Prostate gland (tissue), 2 donors: ENCODE data around the gene GLRA3. TPM values are rescaled to one million over a fixed set of nuclear protein-coding genes. Genes with fewer than 3 reads are reported as not detected.
"Not testable (repeated sequence)": the region's sequence is repeated elsewhere in the genome, so short reads cannot be mapped to it uniquely, and the experiment has no call there.

Experiments used
- DNase-seq: peaks from one replicate; pipeline ENCODE4 v3.0.0-alpha.2; 2019; ENCODE audit warnings: low spot score
- H3K27ac ChIP-seq, 2 donors: fragments of 200-600 bp; sonication (generic); 2 replicates each; pipeline ENCODE4 v1.5.1; 2017 to 2019
- H3K27me3 ChIP-seq: fragments of 200-600 bp; sonication (generic); replicated peaks from 2 replicates; pipeline ENCODE4 v1.5.1; 2019; ENCODE audit not compliant: insufficient read depth
- H3K36me3 ChIP-seq, 2 donors: fragments of 200-600 bp; sonication (generic); 1 replicate in 1 of 2; 2 replicates in 1 of 2; pipeline versions ENCODE4 v1.5.1 to v1.8.1; 2017 to 2019
- H3K4me1 ChIP-seq: fragments of 200-600 bp; sonication (generic); replicated peaks from 2 replicates; pipeline ENCODE4 v1.5.1; 2019
- H3K4me3 ChIP-seq, 2 donors: fragments of 200-600 bp; sonication (generic); 2 replicates each; pipeline ENCODE4 v1.5.1; 2017 to 2019
- H3K9me3 ChIP-seq: fragments of 200-600 bp; sonication (generic); 2 replicates; pipeline ENCODE4 v1.5.1; 2017
- POLR2A ChIP-seq: fragments of 450-650 bp; IDR thresholded peaks from one replicate; pipeline ENCODE4 v1.6.1; 2016; ENCODE audit warnings: antibody characterized with exemption, mild to moderate bottlenecking
- POLR2AphosphoS5 ChIP-seq: sonication (generic); formaldehyde crosslinking; IDR thresholded peaks from one replicate; pipeline ENCODE4 v1.6.1; 2017; ENCODE audit warnings: antibody characterized with exemption
- WGBS: methylation state at CpG from one replicate; pipeline ENCODE4 v1.1.5; 2018; 5-methylcytosine and 5-hydroxymethylcytosine counted together
- intact Hi-C: fragments of 100-400 bp; cut with DNase I; formaldehyde crosslinking; loops from one replicate; pipeline ENCODE4 v1.14.2; 2022
- total RNA-seq, 2 donors: library from RNA; depleted of rRNA; stranded (reverse); fragments of >200 nt; gene quantifications; one replicate each; pipeline ENCODE4 v1.1.0, GENCODE V29; 2016
- TF ChIP-seq, protein P1 (sequence below), 4 experiments: fragments of 200-600 bp in 2 of 4; fragments of 450-650 bp in 2 of 4; sonication (generic) in 2 of 4; IDR thresholded peaks; 1 replicate in 3 of 4; 2 replicates in 1 of 4; pipeline ENCODE4 v1.5.1; 2016 to 2019; ENCODE audit warnings: antibody characterized with exemption in 4 of 4, mild to moderate bottlenecking in 2 of 4, moderate library complexity in 2 of 4

GLRA3 gene
- total RNA-seq, 2 donors from 2014 or later: 0.17 TPM; not detected in 1

DNA sequence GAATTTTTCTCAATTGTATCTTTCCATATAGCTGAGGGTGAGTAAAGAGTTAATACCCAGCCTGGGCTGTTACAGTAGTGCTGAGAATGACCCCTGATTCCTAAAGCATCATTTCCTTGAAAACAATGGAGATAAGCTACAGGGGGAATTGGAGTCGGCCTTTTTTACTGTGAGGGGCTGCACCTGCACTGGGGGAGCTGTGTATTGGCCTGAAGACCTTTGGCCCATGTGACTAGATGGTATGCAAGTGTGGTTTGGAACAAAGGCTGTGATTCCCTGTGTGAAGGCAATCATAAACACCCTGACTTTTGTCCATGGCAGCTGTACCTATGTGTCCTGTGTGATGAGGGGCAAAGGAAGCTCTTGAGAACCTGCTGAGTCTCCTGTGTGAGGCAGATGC, 182.7 kb downstream of the GLRA3 start:
- no peaks in the 10 kb centered on the region for H3K27me3 ChIP-seq
- no peaks in the 10 kb centered on the region for H3K9me3 ChIP-seq
- TF ChIP-seq POLR2A (no peak), POLR2AphosphoS5 (no peak)
- TF ChIP-seq, protein P1, sequence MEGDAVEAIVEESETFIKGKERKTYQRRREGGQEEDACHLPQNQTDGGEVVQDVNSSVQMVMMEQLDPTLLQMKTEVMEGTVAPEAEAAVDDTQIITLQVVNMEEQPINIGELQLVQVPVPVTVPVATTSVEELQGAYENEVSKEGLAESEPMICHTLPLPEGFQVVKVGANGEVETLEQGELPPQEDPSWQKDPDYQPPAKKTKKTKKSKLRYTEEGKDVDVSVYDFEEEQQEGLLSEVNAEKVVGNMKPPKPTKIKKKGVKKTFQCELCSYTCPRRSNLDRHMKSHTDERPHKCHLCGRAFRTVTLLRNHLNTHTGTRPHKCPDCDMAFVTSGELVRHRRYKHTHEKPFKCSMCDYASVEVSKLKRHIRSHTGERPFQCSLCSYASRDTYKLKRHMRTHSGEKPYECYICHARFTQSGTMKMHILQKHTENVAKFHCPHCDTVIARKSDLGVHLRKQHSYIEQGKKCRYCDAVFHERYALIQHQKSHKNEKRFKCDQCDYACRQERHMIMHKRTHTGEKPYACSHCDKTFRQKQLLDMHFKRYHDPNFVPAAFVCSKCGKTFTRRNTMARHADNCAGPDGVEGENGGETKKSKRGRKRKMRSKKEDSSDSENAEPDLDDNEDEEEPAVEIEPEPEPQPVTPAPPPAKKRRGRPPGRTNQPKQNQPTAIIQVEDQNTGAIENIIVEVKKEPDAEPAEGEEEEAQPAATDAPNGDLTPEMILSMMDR (IDR thresholded peaks at IDR 0.05): no peak
- intact Hi-C loops: no loop called here
- no peak overlapping the region for H3K4me3 ChIP-seq
- DNase-seq: no peak
- 27% methylated on average over 1 of the region's 1 CpG for WGBS
- no peaks in the 10 kb centered on the region for H3K4me1 ChIP-seq
- no peaks in the 10 kb centered on the region for H3K36me3 ChIP-seq
- H3K27ac ChIP-seq: no peak overlapping the region

GRCh38 chr4:174640146-174640545, 188.9 kb downstream of the GLRA3 start:
- Histone ChIP-seq H3K4me1 (no peaks in the 10 kb centered on the region), H3K36me3 (no peaks in the 10 kb centered on the region), H3K27ac (no peak overlapping the region), H3K27me3 (no peaks in the 10 kb centered on the region), H3K4me3 (no peak overlapping the region), H3K9me3 (no peaks in the 10 kb centered on the region)
- intact Hi-C loops: no loop called here
- DNase-seq: no peak
- TF ChIP-seq, protein P1 (IDR thresholded peaks at IDR 0.05): no peak
- no peak for TF ChIP-seq POLR2AphosphoS5

DNA sequence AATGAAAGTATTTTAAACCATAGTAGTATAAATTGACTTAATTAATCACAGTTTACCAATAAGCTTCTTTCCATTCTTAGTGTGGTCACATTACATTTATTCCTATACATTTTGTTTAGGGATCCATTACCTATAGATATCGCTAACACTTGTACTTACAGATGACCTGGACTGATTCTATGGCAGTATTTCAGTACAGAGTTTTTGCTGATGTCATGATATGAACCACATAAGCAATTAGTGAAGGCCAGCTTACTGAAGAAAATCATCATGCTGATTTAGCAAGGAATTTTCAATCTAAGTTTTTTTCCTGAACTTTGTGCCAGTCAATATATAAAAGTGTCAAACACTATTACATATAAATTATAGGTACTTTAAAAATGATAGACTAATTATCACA, 193.3 kb downstream of the GLRA3 start:
- H3K4me1 ChIP-seq: no peaks in the 10 kb centered on the region
- TF ChIP-seq POLR2AphosphoS5: no peak
- no peak for TF ChIP-seq POLR2A
- TF ChIP-seq, protein P1 (IDR thresholded peaks at IDR 0.05): no peak
- intact Hi-C loops: no loop called here
- H3K27me3 ChIP-seq: no peaks in the 10 kb centered on the region
- H3K4me3 ChIP-seq: no peak overlapping the region
- 93% methylated on average over 1 of the region's 1 CpG for WGBS
- H3K36me3 ChIP-seq: no peaks in the 10 kb centered on the region
- H3K27ac ChIP-seq: no peak overlapping the region
- no peak for DNase-seq
- H3K9me3 ChIP-seq: no peaks in the 10 kb centered on the region

GRCh38 chr4:174633399-174633798, 195.6 kb downstream of the GLRA3 start:
- no peak for DNase-seq
- H3K36me3 ChIP-seq: no peaks in the 10 kb centered on the region
- no peaks in the 10 kb centered on the region for H3K9me3 ChIP-seq
- TF ChIP-seq, protein P1 (IDR thresholded peaks at IDR 0.05): no peak
- TF ChIP-seq POLR2A (no peak), POLR2AphosphoS5 (no peak)
- 90% methylated on average over 1 of the region's 1 CpG for WGBS
- H3K4me3 ChIP-seq: no peak overlapping the region
- H3K27ac ChIP-seq: no peak overlapping the region
- no peaks in the 10 kb centered on the region for H3K27me3 ChIP-seq
- H3K4me1 ChIP-seq: no peaks in the 10 kb centered on the region
- intact Hi-C loops: loop anchor here (2.0 kb wide), 1 partner anchor 269 kb away; no protein-coding TSS in a partner anchor

DNA sequence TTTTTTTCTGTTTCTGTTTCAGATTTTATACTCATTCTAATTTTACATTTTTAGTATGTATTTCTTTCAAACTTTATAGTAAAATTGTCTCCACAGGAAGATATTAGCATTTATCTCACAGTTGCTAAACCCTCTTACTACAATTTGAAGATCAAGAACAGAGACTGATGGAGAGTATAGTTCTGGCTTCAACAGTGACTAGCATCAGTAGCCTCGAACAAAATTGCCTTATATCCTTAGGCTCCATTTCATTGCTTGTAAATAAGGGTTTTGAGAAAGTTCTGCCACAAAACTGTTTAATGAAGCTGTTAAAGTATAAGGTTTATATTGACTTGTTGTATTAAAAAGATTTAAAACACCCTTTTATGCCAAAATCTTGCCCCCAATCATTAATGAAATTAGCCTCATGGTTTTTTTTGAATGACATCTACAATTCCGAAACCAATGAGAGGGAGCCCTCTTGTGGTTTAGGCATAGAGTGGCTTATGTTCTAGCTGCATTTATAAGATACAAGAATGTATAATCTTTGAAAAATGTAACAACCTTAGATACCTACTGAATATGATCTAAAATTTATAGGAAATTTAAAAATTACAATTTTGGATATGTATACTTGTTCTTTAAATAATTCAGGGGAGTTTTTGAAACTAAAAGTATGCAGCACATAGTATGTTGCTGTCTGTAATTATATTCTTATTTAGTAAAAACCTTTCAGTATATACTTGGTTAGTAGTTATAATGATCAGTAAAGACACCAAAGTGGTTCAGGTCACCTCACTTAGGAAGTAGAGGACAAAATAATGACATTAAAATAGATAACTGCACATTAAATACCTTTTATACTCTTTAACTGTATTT, 196.9 kb downstream of the GLRA3 start:
- Histone ChIP-seq H3K4me1 (no peaks in the 10 kb centered on the region), H3K27me3 (no peaks in the 10 kb centered on the region), H3K4me3 (no peak overlapping the region), H3K27ac (no peak overlapping the region), H3K9me3 (no peaks in the 10 kb centered on the region), H3K36me3 (no peaks in the 10 kb centered on the region)
- WGBS: 32% methylated on average over 2 of the region's 2 CpGs
- intact Hi-C loops: loop anchor here (2.0 kb wide), 1 partner anchor 267 kb away; no protein-coding TSS in a partner anchor
- DNase-seq: no peak
- TF ChIP-seq, protein P1 (IDR thresholded peaks at IDR 0.05): peak; percentile 44 to 86 (median 83)
- no peak for TF ChIP-seq POLR2AphosphoS5
- no peak for TF ChIP-seq POLR2A

GRCh38 chr4:174629907-174630450, 199.1 kb downstream of the GLRA3 start:
- H3K27ac ChIP-seq, H3K27me3 ChIP-seq, H3K4me1 ChIP-seq, H3K9me3 ChIP-seq, intact Hi-C loops, H3K36me3 ChIP-seq, DNase-seq, H3K4me3 ChIP-seq: not testable (repeated sequence)
- 91% methylated on average over 2 of the region's 2 CpGs for WGBS
